ENCODE data around the gene RNF180.
"Not testable (repeated sequence)": the region's sequence is repeated elsewhere in the genome, so short reads cannot be mapped to it uniquely, and the experiment has no call there.

RNF180 gene

GRCh38 chr5:64286381-64286780 lies 120.7 kb downstream of the RNF180 start:
- DNase-seq, result no peak

DNA sequence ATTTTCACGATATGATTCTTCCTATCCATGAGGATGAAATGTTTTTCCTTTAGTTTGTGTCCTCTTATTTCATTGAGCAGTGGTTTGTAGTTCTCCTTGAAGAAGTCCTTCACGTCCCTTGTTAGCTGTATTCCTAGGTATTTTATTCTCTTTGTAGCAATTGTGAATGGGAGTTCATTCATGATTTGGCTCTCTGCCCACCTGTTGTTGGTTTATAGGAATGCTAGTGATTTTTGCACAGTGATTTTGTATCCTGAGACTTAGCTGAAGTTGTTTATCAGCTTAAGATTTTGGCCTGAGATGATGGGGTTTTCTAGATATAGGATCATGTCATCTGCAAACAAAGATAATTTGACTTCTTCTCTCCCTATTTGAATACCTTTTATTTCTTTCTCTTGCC lies 122.9 kb downstream of the RNF180 start:
- not testable (repeated sequence) for DNase-seq

GRCh38 chr5:64292611-64293215 lies 127.1 kb downstream of the RNF180 start:
- DNase-seq, result no peak

DNA sequence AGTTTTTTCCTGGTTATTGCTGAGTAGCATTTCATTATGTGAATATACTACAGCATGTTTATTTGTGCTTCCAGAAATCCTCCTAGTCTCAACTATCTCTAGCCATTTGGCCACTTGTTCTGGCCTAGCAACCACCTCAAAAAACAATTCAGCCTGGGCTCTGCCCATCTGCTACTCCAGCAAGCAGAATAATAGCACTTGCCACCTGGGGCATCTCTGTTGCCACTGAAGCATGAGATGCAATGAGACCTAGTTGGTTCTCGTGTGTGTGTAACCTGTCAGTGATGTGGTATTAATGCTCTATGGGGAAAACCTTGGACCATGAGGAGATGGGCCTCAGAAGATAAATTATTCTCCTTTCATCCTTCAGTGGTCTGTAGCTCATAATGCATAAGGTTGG lies 129.5 kb downstream of the RNF180 start:
- peak; percentile 17 for DNase-seq

GRCh38 chr5:64298586-64298985 lies 132.9 kb downstream of the RNF180 start:
- DNase-seq, result no peak

- DNase-seq, result no peak
These were observed 134.2 kb downstream of the RNF180 start for GRCh38 chr5:64299805-64300204.

DNA sequence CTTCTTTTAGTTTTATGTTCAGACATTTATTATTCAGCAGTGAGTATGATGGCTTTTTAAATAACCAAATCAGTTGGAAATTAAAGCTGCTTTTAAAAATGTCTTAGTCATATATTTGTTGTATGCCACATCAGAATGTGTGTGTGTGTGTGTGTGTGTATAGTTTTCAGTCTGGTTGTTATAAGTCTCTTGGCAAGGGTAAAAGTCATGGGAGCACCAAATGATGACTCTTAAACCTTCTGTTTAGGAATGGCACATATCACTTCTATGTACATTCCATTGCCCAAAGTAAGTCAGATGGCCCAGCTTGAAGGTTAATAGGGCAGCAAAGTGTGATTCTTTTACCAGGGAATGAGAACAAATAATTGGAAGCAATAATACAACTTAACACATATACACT lies 135.9 kb downstream of the RNF180 start:
- DNase-seq, result no peak

DNA sequence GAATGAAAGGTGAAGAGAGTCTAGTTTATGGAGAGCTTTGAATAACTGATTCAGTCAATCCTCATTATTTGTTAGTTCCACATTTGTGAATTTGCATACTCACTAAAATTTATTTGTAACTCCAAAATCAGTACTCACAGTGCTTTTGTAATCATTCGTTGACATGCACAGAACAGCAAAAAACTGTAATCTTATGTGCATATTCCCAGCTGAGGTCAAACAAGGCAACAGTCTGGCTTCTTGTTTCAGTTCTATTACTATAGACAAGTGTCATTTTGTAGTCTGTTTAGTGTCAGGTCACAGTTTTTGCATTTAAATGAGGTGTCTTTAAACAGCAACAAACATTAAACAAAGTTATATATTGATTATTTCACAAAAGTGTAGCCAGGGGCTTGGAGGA lies 142.5 kb downstream of the RNF180 start:
- DNase-seq, result no peak

GRCh38 chr5:64312491-64312890 lies 146.8 kb downstream of the RNF180 start:
- DNase-seq, result no peak

DNA sequence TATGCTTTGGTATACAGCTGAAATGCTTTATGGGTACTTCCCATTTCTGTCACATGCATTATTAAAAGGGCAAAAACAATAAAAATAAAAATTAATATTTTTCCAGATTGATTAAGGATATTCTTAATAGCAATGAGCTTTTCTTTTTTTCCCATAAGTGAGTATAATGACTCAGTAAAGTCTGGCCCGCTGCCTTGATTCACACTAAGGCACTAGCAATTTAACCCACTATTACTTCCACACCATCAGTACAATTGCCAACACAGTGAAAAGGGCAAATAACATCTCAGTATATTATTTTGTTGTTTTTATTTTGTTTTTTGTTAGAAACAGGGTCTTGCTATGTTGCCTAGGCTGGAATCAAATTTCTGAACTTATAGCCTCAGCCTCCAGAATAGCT lies 150.1 kb downstream of the RNF180 start:
- no peak for DNase-seq

DNA sequence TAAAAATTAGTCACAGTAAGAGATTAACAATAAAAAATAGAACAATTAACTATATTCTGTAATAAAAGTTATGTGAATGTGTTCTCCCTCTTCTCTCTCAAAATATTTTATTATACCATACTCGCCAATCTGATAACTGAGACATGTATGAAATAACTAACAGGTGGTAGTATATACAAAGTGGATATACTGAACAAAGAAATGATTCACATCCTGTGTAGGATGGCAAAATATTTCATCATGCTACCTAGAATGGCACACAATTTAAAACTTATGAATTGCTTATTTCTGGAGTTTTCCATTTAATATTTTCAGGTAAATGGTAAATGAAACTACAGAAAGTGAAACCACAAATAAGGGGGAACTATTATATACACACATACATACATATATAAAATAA lies 152.5 kb downstream of the RNF180 start:
- DNase-seq, result no peak

GRCh38 chr5:64323591-64323990 lies 157.9 kb downstream of the RNF180 start:
- DNase-seq, result no peak

- no peak for DNase-seq
These were observed 165.1 kb downstream of the RNF180 start for GRCh38 chr5:64330728-64331231.

GRCh38 chr5:64331597-64332277 lies 166.1 kb downstream of the RNF180 start:
- no peak for DNase-seq

GRCh38 chr5:64333886-64334285 lies 168.2 kb downstream of the RNF180 start:
- DNase-seq, result no peak

- no peak for DNase-seq
These were observed 174.1 kb downstream of the RNF180 start for GRCh38 chr5:64339769-64340168.

DNA sequence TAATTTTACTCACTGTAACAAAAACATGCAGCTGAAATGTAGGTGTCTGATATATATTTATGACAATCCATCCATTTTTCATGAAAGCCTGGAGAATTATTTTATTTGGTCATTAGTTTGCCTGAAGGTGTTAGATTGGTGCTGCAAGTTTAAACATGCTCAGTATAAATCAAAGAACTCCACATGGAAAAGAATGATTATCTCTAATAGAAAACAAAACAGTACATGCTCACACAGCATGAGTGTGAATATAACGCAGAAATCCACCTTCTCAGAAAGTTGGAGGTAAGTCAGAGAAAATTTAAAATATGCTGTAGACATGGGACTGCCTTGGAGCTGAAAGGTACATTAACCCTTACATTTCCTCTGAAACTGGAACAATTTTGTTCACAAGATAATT lies 174.7 kb downstream of the RNF180 start:
- no peak for DNase-seq

- no peak for DNase-seq
These were observed 175.7 kb downstream of the RNF180 start for GRCh38 chr5:64341340-64341739.

- no peak for DNase-seq
These were observed 178.9 kb downstream of the RNF180 start for GRCh38 chr5:64344501-64344900.

- no peak for DNase-seq
These were observed 181.7 kb downstream of the RNF180 start for GRCh38 chr5:64347309-64347708.

DNA sequence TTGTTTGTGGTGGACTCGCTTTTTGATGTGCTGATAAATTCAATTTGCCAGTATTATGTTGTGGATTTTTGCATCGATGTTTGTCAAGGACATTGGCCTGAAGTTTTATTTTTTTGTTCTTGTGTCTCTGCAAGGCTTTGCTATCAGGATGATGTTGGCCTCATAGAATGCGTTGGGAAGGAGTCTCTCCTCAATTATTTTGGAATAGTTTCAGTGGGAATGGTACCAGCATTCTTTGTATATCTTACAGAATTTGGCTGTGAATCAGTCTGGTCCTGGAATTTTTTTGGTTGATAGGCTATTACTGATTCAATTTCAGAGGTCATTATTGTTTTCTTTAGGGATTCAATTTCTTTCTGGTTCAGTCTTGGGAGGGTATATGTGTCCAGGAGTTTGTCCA lies 198.8 kb downstream of the RNF180 start:
- DNase-seq, result no peak

DNA sequence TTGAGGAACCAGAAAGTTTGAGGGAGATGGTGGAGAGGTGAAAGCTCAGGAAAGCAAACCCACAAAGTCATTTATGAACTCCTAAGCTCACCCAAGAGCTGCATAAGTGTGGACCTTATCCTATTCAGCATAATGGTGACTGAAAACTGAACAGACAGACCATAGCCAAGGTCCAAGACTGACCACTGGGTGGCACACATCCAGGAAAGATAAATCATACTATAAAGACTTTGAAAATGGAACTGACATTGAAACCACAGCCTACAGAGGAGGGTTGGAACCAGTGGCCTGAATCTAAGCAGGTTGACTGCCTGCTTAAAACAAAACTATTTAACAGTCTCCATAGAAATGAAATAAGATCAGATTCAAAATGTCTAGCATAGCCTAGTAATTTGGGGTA lies 219.1 kb downstream of the RNF180 start:
- DNase-seq, result no peak

GRCh38 chr5:64397552-64397951 lies 231.9 kb downstream of the RNF180 start:
- no peak for DNase-seq

- not testable (repeated sequence) for DNase-seq
These were observed 233.1 kb downstream of the RNF180 start for GRCh38 chr5:64398735-64399134.
